ENCODE results near the gene REPIN1.

DNA sequence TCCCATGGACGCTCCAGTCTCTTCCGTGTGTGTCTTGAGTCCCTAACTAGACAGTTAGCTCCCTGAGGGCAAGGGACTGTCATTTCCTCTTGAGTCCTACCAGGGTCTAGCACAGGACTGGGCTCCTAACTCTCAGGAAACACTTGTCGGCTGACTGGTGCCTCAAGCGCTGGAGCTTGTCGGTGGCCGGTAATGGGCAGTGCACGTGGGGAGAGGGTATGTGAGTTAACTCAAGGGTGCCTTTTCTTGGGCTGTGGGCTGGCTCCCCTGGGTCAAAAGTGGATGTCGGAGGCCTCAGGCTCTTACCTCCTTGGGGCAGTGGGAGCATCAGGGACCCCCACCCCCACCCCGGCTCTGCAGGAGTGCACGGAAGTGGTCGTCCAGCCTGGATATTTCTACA lies 43.4 kb downstream of the REPIN1 start:
- TF ChIP-seq, protein P1, sequence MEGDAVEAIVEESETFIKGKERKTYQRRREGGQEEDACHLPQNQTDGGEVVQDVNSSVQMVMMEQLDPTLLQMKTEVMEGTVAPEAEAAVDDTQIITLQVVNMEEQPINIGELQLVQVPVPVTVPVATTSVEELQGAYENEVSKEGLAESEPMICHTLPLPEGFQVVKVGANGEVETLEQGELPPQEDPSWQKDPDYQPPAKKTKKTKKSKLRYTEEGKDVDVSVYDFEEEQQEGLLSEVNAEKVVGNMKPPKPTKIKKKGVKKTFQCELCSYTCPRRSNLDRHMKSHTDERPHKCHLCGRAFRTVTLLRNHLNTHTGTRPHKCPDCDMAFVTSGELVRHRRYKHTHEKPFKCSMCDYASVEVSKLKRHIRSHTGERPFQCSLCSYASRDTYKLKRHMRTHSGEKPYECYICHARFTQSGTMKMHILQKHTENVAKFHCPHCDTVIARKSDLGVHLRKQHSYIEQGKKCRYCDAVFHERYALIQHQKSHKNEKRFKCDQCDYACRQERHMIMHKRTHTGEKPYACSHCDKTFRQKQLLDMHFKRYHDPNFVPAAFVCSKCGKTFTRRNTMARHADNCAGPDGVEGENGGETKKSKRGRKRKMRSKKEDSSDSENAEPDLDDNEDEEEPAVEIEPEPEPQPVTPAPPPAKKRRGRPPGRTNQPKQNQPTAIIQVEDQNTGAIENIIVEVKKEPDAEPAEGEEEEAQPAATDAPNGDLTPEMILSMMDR (IDR thresholded peaks at IDR 0.05), result no peak
- TF ChIP-seq POLR2AphosphoS5 (IDR thresholded peaks at IDR 0.05) (no peak), POLR2A (IDR thresholded peaks at IDR 0.05) (no peak)
